Right lobe of liver (tissue), 4 donors: ENCODE measurements around the gene SKIC8.
A peak's percentile ranks its signal among the peaks of the same experiment; 100 is the strongest.

Experiments
- POLR2A ChIP-seq: fragments of 450-650 bp; IDR thresholded peaks from one replicate; pipeline ENCODE4 v1.6.1; 2017; ENCODE audit warnings: antibody characterized with exemption, mild to moderate bottlenecking
- TF ChIP-seq, protein P1 (sequence below), 4 donors: fragments of 200-600 bp in 3 of 4; fragments of 450-650 bp in 1 of 4; IDR thresholded peaks; one replicate each; pipeline versions ENCODE4 v1.5.1 to v1.8.0; 2016 to 2022; ENCODE audit warnings: antibody characterized with exemption in 4 of 4, mild to moderate bottlenecking in 2 of 4
- donor health status: DM: no; HTN: no; CAD: no.
- donor health status: DM: no; HTN: no; CAD: no.
- donor health status: DM: no; HTN: yes; CAD: no.

- TF ChIP-seq, protein P1, sequence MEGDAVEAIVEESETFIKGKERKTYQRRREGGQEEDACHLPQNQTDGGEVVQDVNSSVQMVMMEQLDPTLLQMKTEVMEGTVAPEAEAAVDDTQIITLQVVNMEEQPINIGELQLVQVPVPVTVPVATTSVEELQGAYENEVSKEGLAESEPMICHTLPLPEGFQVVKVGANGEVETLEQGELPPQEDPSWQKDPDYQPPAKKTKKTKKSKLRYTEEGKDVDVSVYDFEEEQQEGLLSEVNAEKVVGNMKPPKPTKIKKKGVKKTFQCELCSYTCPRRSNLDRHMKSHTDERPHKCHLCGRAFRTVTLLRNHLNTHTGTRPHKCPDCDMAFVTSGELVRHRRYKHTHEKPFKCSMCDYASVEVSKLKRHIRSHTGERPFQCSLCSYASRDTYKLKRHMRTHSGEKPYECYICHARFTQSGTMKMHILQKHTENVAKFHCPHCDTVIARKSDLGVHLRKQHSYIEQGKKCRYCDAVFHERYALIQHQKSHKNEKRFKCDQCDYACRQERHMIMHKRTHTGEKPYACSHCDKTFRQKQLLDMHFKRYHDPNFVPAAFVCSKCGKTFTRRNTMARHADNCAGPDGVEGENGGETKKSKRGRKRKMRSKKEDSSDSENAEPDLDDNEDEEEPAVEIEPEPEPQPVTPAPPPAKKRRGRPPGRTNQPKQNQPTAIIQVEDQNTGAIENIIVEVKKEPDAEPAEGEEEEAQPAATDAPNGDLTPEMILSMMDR (IDR thresholded peaks at IDR 0.05): no peak
- TF ChIP-seq POLR2A: peak; percentile 79
Observed at GRCh38 chr15:78299101-78299930, at the start of gene SKIC8.
